HG03103 (cell line): Measurements from ENCODE around the gene CPN2.

Experiments used
- ATAC-seq: cut with Tn5 transposase; IDR thresholded peaks from one replicate; pipeline ENCODE4 v1.9.1; 2021; ENCODE audit warnings: low read depth; ENCODE audit not compliant: unreplicated experiment

CPN2 gene

DNA sequence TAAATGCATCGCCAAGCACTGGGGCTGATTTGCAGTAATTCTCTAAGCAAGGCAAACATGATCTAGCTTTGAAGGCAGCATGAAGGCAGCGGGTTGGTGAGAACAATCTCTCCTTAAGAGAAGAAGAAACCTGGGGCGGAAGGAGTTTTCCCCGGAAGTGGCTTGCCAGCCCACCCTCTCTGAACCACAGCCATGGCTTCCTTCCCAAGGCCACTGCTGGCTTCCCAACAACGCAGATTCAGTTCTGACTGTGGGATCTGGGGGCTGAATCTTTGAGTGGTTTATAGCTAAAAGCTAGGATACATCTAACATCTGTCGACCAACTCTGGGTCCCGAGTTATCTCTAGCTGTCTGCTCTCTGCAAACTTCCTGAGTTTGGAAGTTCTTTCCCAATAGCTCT, 4.3 kb upstream of the CPN2 start:
- ATAC-seq: no peak

DNA sequence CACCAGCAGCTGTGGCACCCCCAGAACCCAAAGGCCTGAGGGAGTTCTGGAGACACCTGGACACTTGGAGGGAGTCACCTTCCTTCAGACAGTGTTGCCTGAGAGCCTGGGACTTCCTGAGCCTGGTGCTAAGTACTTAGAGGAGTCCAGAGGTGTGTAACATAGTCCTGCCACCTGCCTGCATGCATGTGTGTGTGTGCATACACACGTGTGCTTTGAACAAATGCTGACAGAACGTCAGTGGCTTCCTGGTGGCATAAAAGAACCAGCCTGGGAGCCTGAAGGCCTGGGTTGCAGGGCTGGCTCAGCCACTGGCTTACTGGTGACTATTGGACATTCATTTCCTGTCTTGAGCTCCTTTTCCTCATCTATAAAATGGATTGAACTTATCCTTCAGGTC, 3.2 kb upstream of the CPN2 start:
- ATAC-seq: no peak

DNA sequence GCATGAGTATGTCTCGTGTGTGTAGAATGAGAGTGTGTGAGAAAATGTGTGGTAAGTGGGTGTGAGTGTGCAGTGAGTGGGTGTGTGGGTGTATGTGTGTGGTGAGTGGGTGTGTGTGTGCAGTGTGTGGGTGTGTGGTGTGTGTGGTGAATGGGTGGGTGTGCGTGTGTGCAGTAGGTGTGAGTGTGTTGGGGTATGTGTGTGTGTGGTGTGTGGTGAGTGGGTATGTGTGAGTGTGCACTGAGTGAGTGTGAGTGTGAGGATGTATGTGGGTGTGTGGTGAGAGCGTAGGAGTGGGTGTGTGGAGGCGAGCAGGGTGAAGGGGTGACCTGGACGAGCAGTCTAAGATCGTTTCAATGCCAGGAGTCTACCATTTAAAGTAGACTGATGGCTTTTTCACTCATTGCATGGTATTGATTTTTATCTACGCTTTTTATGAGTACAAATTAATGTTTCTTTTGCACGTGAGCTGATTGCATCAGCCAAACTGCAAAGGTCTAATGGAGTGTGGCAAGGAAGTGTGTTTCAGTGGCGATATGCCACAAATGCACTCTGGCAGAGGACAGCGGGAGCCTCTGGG, 1.6 kb upstream of the CPN2 start:
- no peak for ATAC-seq

DNA sequence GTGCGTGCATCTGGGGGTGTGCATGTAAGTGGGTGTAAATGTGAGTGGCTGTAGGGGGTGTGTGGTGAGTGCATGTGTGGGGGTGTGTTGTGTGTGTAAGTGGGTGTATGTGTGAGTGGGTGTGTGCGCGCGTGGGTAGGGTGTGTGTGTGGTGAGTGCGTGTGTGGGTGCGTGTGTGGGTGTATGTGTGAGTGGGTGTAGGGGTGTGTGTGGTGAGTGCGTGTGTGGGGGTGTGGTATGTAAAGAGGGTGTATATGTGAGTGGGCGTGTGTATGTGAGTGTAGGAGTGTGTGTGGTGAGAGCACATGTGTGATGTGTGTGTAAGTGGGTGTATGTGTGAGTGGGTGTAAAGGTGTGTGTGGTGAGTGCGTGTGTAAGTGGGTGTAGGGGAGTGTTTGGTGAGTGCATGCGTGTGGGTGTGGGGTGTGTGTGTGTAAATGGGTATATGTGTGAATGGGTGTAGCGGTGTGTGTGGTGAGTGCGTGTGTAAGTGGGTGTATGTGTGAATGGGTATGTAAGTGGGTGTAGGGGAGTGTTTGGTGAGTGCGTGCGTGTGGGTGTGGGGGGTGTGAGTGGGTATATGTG, 916 bp upstream of the CPN2 start:
- ATAC-seq: no peak

DNA sequence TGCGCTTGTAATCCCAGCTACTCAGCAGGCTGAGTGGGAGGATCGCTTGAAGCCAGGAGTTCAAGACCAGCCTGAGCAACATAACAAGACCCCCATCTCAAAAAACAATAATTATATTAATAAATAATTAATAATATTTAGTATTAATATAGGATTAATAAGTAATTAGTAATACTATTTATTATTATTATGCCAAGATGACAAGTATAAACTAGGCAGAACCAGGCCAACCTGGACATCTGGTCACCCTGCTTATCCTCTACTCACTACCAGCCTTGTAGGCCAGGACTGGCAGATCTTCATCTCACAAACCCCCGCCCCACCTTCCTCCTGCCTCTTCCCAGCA, 429 bp downstream of the CPN2 start:
- ATAC-seq: no peak

DNA sequence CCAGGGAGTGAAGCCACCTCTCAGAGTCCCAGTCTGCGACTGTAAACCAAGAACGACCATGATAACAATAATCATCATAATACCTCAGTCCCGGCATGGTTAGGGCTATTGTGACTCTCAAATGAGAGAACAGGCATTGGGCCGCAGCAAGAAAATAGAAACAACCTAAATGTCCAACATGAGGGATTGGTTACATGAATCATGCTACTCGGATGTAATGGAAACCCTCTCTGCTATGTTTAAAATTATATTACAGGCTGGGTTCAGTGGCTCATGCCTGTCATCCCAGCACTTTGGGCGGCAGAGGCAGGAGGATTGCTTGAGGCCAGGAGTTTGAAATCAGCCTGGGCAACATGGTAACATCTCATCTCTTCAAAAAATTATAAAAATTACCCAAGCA, 2.8 kb downstream of the CPN2 start:
- no peak for ATAC-seq

DNA sequence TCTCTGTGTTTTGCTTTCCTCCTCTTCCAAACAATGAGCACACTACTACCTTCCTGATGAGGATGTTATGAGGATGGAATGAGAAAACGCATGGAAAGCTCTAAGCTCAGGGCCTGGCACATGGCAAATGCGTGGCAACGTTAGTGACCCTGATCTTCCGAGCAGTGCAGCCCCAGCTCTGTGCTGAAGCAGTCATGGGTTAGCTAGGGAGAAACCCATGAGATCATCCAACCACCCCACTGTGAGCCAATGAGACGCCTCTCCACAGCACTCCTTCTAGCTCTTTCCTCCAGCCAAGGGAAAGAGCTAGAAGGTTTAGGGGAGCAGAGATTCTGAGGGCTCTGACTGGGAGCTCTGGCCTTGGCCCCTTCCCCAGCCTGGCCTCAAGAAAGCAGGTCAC, 4.5 kb downstream of the CPN2 start:
- ATAC-seq: no peak

DNA sequence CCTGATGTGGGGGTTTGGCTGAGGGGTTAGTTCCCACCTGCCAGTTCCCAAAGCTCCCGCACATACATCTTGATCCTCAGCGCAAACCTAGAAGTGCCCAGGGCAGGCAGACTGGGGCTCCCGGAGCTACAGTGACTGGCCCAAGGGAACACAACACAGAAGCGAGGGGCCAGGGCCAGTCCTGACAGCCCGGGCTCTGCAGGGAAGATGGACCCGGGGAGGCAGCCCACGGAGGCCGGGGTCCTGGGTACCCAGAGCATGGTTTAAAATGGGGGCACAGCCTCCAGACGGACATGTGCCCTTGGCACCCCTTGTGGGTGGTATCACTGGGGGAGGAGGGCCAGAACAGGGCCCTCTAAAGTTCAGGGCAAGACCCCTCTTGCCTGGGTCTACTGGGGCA, 5.1 kb downstream of the CPN2 start:
- no peak for ATAC-seq

DNA sequence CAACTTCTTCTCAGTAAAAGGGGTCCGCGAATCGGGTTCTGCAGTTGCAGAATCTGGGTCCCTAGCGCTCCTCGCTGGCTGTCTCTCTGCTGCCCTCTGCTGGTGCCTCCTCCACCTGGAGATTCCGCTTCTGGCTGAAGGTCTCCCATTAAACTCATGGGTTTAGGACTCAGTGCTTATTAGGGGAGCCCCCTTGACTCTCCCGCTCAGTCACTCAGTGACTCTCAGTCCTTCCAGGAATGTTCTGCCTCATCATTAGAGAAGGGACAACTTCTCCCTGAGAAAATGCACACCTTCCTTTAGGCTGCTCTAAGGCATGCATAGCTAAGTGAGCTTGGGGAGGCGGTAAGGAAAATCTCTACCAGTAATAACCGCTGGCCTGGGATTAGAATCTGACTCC, 7.1 kb downstream of the CPN2 start:
- ATAC-seq: no peak

DNA sequence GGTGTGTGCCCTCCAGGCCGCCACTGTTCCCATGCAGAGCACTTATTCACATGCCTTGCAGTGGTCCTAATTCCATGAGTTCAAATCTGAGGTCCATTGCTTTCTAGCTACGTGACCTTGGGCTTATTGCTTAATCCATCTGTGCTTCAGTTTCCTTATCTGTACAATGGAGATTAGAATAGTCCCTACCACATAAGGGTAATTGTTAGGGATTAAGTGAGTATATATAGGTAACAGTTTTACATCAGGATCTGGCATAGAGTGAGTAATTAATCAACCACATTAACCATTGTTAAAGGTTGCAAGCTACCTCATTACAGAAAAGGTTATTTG, 7.6 kb downstream of the CPN2 start:
- ATAC-seq: no peak

DNA sequence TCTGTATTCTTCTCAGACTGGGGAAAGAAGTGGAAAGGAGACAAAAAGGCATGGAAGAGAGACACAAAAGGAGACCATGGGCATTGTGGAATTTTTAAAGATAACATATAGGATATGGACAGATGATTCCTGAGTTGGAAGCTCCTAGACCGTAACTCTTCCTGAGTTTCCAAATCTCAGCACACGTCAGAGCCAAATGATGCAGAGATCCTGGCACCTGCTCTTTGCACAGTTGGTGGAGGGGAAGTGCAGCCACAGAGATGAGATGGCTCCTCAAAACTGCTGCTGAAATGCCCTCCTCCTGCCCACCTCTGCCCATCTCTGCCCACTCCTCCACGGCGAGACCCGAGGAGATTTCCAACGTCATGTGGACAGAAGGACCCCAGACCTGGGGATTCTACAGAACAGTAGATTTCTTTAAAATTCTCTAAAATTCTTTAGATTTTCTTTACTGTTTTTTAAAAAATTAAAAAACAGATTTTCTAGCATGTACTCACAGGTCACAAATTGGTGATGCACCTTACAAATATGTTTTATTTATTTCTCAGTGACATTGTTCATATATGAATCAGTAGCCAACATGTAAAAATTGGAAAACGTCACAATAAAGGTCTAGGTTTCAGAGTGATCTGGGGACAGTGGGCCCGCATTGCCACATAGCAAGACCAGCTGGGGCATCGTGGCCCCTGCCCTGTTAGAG, 8.1 kb downstream of the CPN2 start:
- no peak for ATAC-seq

DNA sequence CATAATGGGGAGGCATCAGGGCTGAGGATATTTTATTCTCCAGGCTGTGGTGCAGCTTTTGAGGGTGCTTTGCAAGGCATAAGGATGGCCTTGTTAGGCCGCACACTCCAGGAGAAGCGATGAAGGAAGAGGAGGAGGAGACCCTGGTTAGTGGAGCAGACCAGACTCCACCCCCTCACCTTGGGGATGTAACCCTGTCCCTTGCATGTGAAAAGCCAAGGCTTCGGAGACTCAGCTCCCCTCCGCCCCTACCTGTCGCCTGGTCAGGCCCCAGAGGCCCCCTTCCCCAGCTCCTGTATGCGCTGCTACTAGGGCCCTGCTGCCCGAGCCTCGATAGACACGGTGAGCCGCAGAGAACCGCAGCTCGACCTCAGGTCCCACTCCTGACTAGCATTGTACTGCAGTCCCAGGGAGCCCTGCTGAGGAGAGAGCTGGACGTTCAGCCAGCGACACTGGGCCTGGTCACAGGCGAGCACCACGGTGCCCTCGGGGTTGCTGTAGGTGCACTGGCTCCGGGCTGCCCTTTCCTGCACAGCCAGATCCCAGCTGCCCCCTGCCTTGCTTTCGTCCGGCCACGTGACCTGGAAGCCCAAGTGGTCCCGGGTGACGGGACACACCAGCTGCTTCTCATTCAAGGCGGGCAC, 10.2 kb downstream of the CPN2 start:
- no peak for ATAC-seq

DNA sequence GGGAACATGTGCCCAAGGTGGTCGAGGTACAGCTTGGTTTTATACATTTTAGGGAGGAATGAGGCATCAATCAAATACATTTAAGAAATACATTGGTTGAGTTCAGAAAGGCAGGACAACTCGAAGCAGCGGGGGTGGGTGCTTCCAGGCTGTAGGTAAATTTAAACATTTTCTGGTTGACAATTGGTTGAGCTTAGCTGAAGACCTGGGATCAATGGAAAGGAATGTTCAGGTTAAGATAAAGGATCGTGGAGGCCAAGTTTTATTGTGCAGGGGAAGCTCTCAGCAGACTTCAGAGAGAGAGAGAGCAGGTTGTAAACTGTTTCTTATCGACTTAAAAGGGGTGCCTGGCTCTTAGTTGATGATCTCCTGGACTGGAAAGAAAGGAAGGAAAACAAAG, 11.3 kb downstream of the CPN2 start:
- ATAC-seq: no peak

DNA sequence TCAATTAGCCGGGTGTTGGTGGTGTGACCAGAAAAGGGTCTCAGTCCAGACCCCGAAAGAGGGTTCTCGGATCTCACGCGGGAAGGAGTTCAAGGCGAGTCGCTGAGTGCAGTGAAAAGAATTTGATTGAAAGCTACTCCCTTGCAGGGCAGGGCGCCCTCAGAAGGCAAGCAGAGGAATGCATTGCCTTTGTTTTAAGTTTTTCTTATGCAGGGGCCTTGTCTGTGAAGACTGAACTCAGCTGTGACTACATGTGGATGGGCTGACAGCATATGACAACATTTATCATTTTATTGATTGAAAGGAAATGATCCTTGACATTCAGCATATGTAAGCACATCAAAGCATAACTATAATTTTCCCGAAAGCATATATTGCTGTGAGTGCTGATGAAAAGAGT, 11.8 kb downstream of the CPN2 start:
- ATAC-seq: no peak

DNA sequence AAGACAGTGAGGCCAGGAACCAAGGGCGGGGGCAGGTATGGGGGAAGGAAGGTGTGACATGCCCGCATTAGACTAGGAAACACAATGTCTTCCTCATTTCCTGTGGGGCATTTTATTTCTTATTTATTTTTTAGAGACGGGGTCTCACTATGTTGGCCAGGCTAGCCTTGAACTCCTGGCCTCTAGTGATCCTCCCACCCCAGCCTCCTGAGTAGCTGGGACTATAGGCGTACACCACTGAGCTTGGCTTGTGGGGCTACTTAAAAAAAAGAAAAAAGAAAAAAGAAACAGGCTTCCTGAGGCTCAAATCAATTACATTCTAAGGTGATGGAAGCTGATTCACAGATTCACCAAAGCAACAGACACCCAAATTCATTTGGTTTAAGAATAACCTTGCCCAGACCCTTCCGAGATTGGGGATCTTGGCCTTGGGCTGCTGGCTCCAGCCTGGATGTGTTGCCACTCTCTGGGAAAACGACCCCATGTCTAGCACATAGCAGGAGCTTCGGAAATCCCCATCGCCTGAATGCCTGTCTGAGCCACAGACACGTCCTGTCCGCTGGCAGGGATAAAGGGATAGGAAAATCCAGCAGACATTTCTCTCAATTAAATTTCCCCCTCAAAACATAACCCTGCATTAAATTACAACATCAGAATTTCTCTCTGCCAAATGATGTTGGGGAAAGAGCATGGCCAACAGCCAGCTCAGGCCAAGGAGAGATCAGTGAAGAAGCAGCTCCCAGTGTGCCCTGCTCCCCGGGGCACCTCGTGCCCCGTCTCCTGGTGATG, 13.0 kb downstream of the CPN2 start:
- ATAC-seq: no peak

DNA sequence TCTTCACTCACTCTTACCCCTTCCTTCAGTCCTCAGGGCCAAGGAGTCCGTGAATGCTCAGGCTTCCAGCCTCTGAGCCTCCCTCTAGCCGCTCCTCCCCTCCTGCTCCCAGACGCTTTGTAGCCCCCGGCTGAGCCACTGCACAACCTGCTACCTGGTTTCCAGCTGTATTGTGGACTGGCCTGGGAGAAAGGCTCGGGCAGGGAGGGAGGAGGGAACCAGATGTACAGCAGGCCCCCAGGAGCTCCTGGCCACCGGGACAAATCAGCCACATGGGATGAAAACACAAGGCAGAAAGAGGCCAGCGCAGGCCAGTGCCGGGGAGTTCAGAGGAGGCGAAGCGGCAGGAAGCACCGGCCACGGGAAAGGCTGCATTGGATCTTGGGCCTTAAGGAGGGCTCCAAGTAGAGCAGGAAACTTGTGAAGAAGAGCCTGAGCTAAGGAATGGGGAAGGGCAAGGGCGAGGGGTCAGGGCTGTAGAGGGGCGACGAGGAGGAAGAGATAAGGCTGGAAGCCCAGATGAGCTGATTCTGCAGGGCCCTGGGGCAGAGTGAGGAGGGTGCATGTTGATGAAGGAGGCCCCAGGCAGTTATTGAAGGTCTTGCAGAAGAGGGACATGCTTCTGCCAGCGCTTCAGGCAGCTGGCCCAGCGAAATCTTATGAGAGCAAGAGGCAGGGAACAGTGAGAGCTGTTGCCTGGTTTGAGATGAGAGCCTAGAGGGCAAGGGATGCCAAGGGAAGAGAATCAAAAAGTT, 14.3 kb downstream of the CPN2 start:
- ATAC-seq: no peak

DNA sequence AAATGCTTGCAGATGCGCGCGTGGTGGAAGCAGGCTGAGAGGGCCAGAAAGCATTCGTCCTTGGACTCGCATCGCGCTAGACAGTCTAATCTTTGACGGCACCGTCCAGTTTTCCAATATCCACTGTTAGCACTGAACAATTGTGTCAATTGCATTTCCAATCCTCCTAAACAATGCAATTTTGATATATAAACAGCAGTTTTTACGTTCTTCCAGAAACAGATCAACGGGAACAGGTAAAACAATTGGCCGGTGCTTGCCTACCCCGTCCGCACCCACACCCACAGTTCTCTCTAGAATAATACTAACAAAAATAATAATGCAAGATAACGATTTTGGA, 17.2 kb downstream of the CPN2 start:
- ATAC-seq: no peak

DNA sequence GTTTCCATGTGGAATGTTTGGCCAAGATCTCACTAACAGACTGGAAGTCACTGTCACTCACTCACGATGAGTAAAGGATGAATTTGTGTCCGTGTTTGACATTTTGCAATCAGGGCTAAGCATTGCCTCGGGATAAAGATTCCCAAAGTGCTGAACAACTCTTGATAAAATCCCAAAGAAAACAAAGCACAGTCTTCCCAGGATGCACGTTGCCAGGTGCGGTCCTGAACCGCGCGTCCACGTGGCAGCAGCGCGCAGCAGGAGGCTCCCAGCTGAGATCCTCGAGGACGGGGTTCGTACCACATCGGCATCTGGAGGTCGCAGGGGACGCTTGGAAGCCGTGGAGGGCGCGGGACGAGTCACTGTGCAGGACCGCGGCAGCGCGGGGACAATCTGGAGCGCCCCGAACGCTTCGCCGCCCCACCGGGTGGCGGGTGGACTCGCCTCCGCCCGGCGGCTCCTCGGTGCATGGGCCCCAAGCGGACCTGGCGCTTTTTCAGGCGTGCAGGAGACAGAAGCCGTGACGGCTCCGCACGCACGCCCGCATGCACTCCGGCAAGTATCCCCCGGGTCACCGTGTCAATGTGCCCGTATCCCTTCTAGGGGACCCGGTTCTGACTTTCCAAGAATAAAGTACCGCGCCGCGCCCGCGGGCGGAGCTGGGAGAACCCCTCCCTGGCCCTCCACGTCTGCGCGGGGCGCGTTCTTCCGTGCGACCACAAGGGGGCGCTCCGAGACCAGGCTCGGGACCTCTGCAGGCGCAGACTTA, 17.7 kb downstream of the CPN2 start:
- ATAC-seq: peak; percentile 86

DNA sequence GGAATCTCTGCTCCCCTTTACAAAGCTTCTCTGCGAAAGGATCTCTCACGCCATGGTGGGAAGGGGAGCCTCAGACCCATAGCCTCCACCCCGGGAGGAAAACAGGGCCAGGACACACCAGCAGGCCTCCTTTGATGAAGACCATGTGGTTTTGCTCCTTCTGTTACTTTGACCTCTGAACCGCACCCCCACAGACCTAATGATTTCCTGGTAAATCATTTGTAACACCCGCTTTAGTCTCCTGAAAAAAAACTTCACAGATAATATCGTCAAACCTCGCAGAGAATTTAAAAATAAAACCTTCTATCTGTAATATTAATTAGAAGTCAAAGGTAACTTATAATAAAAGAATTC, 18.3 kb downstream of the CPN2 start:
- no peak for ATAC-seq

DNA sequence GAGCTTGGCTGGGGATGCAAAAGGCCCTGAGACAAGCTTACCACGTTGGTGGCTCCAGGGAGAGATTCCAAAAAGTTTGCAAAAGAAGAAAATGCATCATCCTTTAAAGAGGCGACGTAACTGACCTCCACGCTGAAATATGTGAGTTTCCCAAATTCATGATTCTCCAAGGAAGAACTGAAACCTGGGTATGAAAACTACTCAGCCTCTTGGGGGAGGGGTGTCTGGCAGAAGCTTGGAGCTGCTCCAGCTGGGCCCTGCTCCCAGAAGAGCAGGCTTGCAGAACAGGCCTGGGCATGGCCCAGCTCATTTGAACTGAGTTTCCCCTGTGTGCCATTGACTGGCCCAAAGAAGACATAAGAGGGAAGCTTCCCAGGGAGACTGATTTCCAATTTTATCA, 20.5 kb downstream of the CPN2 start:
- no peak for ATAC-seq
